GM12864 (cell line): ENCODE results near the gene NLGN1.

Experiments used
- DNase-seq: peaks from one replicate; pipeline ENCODE4 v3.0.0-alpha.2; 2011; ENCODE audit warnings: low read depth
- H3K4me3 ChIP-seq: 2 replicates; pipeline ENCODE4 v1.5.1; 2011; ENCODE audit warnings: mild to moderate bottlenecking, low read depth, low read length, control low read depth
- CTCF ChIP-seq: IDR thresholded peaks from 2 replicates; pipeline ENCODE4 v1.5.1; 2011; ENCODE audit warnings: low read depth, mild to moderate bottlenecking, moderate library complexity, low read length, control low read depth, inconsistent platforms; ENCODE audit errors: missing control alignments

The NLGN1 gene

GRCh38 chr3:173747427-173747826 is 349.9 kb downstream of the NLGN1 start:
- no peak for DNase-seq
- no peak for TF ChIP-seq CTCF
- H3K4me3 ChIP-seq, result no peak overlapping the region

GRCh38 chr3:173748105-173748504 is 350.6 kb downstream of the NLGN1 start:
- no peak for DNase-seq
- no peak for TF ChIP-seq CTCF
- no peak overlapping the region for H3K4me3 ChIP-seq

- no peak for DNase-seq
- no peak for TF ChIP-seq CTCF
- no peak overlapping the region for H3K4me3 ChIP-seq
These were observed 352.6 kb downstream of the NLGN1 start for GRCh38 chr3:173750095-173750494.

GRCh38 chr3:173750591-173750990 is 353.0 kb downstream of the NLGN1 start:
- no peak for TF ChIP-seq CTCF
- DNase-seq, result no peak

GRCh38 chr3:173753593-173753992 is 356.0 kb downstream of the NLGN1 start:
- no peak overlapping the region for H3K4me3 ChIP-seq
- no peak for TF ChIP-seq CTCF
- DNase-seq, result no peak

More at GRCh38 chr3:173750591-173750990, 353.0 kb downstream of the NLGN1 start:
- H3K4me3 ChIP-seq, result no peak overlapping the region

- no peak for TF ChIP-seq CTCF
- no peak for DNase-seq
- no peak overlapping the region for H3K4me3 ChIP-seq
These were observed 357.6 kb downstream of the NLGN1 start for GRCh38 chr3:173755161-173755560.

- TF ChIP-seq CTCF, result no peak
- no peak overlapping the region for H3K4me3 ChIP-seq
- DNase-seq, result no peak
These were observed 363.6 kb downstream of the NLGN1 start for GRCh38 chr3:173761161-173761560.
